NCI-H2081 (cell line): Measurements from ENCODE around the gene CALHM1.
A peak's percentile ranks its signal among the peaks of the same experiment; 100 is the strongest.
"Not testable (repeated sequence)": the region's sequence is repeated elsewhere in the genome, so short reads cannot be mapped to it uniquely, and the experiment has no call there.

Experiments used
- DNase-seq, 2 experiments: peaks; one replicate each; lab custom pipeline; 2025; lab: John Stamatoyannopoulos, UW

Gene CALHM1

GRCh38 chr10:103429647-103430046 is 29.1 kb downstream of the CALHM1 start:
- DNase-seq, result no peak

- DNase-seq, result no peak
These were observed 29.6 kb downstream of the CALHM1 start for GRCh38 chr10:103428989-103429643.

- no peak for DNase-seq
These were observed 30.8 kb downstream of the CALHM1 start for GRCh38 chr10:103427866-103428265.

GRCh38 chr10:103423748-103424147 is 35.0 kb downstream of the CALHM1 start:
- no peak for DNase-seq

- DNase-seq, result no peak
These were observed 39.6 kb downstream of the CALHM1 start for GRCh38 chr10:103419101-103419500.

GRCh38 chr10:103417601-103418000 is 41.1 kb downstream of the CALHM1 start:
- no peak for DNase-seq

- not testable (repeated sequence) for DNase-seq
These were observed 41.6 kb downstream of the CALHM1 start for GRCh38 chr10:103417148-103417469.

- peak; percentile 8 to 20 for DNase-seq
These were observed 42.1 kb downstream of the CALHM1 start for GRCh38 chr10:103416436-103417147.

GRCh38 chr10:103415581-103415980 is 43.1 kb downstream of the CALHM1 start:
- no peak for DNase-seq

- DNase-seq, result no peak
These were observed 45.1 kb downstream of the CALHM1 start for GRCh38 chr10:103413564-103413963.
